GM19452 (cell line): ENCODE results near the gene NFKBIB.
A peak's percentile ranks its signal among the peaks of the same experiment; 100 is the strongest.
"Not testable (repeated sequence)": the region's sequence is repeated elsewhere in the genome, so short reads cannot be mapped to it uniquely, and the experiment has no call there.

Experiments used
- ATAC-seq: cut with Tn5 transposase; IDR thresholded peaks from one replicate; pipeline ENCODE4 v1.9.1; 2021; ENCODE audit not compliant: unreplicated experiment

Gene NFKBIB

DNA sequence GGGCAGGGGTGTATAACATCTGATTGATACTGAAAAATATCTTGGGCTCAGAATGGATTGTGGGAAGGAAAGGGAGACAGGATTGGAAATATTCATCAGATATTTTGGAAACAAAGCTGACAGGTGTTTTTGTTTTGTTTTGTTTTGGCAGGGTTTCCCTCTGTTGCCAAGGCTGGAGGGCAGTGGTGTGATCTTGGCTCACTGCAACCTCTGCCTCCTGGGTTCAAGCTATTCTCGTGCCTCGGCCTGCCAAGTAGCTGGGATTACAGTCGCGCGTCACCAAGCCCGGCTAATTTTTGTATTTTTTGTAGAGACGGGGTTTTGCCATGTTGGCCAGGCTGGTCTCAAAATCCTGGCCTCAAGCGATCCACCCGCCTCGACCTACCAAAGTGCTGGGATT, 26.4 kb upstream of the NFKBIB start:
- ATAC-seq = not testable (repeated sequence)

DNA sequence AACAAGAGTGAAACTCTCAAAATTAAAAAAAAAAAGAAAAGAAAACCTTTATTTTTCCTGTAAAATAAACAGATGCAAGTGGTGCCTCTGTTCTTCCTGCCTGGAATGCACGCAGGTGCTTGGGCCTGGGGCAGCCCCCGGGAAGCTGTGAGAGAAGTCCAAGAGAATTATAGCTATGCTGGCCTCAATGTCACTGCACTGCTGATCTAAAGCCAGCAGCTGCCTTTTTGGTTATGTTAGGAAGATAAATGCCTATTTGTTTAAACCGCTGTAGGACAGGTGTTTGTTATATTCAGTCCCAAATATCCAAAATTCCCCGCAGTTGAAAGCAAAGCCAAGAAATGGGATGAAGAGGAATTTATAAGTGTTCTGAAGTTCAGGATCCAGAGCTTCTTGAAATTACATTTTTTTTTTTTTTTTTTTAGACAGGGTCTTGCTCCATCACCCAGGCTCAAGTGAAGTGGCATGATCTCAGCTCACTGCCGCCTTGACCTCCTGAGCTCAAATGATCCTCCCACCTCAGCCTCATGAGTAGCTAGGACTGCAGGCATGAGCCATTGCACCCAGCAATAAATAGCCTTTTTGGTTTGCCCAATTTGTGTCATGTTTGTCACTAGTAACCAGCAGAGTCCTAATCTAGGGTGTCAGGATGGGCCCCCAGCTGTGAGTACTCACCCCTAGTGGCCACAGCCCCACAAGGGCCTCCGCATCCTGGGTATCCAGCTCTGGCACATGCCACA, 23.9 kb upstream of the NFKBIB start:
- ATAC-seq = no peak

DNA sequence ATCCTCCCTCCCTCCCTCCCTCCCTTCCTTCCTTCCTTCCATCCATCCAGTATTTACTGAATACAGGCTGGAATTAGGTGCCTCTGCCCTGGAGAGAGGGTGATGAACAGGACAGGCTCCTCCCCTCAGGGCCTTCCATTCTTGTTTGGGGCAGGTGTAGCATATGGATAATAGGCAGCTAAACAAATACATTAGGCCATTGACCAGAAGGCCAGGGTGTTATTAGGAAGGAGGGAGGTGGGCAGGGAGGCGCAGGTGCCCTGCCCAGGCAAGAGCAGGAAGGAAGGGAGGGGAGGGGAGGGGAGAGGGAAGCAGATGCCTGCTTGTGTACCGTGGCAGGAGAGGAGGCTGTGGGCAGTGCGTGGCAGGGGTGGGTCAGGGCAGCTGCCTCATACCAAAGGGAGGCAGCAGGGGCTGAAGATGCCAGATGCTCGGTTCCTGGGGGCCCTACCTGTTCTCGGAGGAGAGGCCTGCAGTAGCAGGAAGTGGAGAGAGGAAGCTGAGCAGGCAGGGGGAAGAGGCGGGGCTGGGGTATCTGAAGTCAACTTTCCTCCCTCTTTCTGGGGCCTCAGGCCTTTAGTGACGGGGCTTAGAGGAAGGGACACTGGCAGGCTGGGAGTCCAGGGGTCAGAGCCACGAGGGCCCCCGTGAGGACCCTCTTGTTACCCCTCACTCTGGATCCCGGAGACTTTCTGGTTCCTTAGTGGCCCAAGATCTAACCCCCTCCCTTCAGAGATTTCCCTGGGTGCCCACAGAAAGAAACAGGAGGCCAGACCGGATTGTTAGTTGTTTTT, 21.8 kb upstream of the NFKBIB start, which contains the start of gene RINL:
Gene RINL, minus strand, starts transcription at position 495 of the 794 bp plus-strand sequence. CDS start 1,533 bp downstream, outside the sequence.
- peak; percentile 60 for ATAC-seq

DNA sequence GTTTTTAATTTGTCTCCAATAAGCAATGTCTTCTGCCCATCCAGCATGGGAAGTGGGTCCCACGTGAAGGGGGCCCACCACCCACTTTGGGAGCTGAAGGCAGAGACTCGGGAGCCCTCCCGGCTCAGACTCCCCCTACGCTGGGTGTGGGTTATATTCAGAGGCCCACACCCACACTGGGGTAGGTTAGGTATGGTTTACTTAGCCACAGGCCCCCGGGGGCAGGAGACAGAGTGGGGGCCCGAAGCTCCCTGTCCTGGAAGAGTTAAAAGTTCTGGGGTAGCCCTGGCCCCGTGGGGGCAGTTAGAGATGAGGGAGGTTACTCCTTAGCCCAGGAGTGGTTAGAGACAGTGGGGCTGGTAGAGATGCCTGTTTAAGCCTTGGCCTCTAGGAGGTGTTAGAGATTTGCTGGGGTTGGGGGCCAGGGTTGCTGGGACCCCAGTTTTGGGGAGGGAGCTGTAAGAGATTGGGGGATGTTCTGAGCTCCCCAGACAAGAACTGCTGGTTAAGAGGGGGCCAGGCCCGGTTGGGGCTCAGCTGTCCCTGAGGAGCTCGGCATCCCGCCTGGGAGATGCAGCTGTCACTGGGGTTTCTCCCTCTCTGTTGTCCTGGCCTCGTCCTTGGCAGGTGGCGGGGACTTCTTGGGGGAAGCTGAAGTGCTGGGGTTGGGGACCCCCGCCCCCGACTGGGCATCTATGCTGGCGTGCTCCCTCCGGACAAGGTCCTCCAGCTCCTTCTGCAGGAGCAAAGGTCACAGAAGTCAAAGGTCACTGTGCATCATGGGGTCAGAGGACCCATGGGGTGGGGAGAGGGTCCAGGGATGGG, 21.0 kb upstream of the NFKBIB start:
- ATAC-seq = no peak

DNA sequence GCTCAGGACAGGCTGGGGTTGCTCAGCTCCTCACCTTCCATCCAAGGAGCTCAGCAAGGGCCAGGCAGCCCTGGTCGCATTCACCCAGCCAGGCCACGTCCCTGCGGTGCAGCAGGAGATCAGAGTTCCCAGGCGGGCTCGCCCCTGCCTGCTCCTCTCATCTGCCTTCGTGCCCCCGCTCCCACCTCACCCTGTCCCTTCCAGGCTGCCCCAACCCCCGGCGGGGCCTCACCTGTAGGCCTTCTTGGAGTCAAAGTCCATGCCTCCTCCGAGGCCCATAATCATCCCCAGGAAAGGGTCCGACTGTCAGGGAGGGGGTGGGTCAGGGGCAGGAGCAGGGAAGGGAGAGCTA, 20.4 kb upstream of the NFKBIB start:
- ATAC-seq = no peak

DNA sequence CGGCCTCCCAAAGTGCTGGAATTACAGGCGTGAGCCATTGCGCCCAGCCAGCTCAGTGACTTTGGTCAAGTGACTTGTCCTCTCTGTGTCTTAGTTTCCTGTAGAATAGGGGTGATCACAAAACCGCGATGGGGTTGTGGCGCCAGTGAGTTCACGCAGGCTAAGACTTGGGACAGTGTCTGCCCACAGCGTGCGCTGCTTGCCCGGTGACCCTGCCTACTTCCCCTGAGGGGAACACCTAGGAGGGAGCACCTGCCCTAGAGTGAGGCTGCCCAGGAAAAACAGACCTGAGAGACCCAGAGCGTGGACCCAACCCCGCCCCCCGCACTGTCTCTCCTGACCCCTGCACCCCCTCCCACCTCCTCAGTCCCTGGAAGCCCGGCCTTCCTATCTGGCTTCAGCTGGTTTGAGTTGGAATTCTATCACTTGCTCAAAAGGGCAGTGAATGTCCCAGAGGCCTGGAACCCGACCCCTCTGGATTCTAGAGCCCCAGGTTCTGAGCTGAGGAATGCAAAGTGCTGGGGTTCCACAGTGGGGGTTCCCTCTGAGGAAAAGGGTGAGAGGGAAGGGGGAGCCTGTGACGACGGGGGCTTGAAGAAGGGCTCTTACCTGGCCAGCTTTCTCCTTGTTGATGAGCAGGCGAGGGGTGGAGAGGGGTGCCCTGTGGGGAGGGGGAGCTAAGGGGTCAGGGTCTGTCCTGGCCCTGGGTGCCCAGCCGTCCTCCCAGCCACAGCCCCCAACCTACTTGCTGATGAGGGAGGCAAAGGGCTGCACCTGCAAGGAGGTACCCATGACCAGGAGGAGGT, 19.5 kb upstream of the NFKBIB start:
- ATAC-seq = no peak

DNA sequence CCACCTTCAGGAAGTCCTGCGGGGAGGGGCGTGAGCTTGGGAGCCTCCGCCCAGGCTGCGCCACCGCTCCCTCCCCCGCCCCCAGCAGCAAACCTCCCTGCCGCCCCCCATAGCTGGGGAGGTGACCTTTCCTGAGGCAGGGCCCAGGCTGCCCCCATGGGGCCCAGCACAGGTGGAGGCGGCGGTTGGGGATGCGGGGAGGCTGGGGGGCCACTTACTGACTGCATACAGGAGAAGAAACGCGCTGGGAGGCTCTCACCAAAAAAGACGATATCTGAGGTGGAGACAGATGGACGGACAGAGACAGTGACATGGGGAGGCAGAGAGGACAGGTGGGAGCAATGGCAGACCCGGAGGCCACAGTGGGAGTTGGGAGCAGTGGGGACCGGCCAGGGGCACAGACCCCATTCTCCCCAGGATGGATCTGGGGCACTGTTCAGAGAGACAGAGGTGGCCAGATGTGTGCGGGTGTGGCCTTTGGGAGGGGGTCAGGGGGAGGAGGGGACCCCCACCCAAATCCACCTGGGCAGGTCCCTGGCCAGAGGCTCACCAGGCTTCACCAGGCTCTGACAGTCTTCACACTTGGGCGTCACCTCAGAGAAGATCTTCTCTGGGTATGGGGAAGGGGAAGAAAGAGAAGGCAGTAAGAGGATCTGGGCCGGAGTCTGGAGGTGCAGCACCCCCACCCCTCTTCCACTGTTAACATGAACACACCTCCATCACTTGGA, 18.7 kb upstream of the NFKBIB start:
- no peak for ATAC-seq

DNA sequence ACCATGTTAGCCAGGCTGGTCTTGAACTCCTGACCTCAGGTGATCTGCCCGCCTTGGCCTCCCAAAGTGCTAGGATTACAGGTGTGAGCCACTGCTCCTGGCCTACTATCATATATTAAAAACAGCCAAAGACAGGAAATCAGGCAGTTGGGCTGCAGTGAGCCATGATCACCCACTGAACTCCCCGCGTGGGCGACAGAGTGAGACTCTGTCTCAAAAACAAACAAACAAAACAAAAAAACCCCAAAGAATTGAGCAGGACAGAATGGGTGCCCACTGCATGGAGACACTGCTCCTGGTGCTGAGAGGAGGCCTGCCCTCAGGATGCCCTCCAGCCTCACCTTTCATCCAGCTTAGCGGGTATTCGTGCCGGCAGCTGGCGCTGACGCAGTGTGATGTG, 16.5 kb upstream of the NFKBIB start:
- ATAC-seq = no peak

DNA sequence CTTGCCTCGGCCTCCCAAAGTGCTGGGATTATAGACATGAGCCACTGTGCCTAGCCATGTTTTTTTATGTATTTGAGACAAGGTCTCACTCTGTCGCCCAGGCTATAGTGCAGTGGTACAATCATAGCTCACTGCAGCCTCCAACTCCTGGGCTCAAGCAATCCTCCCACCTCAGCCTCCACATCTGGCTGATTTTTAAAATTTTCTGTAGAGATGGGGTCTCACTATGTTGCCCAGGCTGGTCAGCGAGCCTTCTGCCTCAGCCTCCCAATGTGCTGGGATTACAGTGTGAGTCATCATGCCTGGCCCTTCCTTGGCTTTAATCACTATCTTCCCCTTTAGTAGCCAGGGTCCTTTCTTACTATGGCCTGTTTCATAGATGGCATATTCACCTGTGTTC, 15.1 kb upstream of the NFKBIB start:
- ATAC-seq = not testable (repeated sequence)

DNA sequence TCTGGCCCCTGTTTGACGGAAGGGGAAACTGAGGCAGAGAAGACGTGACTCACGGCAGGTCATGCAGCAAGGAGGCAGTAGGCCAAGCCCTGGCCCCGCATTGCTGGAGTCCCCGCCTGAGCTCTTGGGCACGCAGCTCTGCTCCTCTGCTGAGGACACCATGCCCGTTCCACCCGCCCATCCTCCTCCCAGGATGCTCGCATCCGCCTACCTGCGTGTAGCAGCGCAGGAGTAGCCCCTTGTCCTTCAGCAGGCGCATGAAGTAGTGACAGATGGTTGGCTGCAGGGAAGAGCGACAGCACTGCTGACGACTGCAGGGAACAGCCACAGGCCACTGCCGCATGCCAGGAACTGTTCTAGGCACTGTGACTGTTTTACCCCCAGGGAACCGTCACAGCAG, 10.9 kb upstream of the NFKBIB start:
- no peak for ATAC-seq

DNA sequence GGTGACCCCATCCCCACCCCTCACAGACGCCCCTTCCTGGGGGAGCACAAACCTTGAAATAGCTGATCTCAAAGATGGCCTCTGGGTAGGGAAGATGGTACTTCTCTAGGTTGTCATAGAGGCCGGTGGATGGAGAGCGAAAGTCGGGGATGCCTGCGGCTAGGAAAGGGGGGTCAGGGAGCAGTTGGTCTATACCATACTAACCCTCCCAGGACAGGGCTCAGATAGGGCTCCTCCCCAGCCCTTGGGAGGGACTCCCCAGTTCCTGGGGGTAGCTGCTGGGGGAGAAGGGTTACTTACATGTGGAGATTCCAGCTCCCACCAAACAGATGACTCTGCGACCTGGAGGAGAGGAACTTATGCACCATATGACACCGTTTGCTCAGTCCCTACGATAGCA, 10.0 kb upstream of the NFKBIB start:
- no peak for ATAC-seq

DNA sequence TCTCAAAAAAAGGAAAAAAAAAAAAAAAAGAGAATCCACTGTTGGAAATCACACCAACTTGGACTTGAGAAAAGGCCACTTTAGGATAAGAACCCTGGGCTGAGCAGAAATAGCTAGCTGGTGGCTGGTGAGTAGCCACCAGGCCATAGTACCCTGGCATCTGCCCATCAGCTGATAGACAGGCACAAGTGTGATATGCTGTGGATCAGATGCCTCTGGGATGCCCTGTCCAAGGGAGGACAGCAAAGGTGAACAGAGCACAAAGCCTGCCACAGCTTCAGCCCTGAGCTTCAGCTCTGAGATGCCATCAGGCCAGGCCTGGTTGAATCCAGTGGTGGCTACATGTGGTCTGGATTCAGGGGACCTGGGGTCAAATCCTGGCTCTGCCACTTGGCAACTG, 9.1 kb upstream of the NFKBIB start:
- no peak for ATAC-seq

DNA sequence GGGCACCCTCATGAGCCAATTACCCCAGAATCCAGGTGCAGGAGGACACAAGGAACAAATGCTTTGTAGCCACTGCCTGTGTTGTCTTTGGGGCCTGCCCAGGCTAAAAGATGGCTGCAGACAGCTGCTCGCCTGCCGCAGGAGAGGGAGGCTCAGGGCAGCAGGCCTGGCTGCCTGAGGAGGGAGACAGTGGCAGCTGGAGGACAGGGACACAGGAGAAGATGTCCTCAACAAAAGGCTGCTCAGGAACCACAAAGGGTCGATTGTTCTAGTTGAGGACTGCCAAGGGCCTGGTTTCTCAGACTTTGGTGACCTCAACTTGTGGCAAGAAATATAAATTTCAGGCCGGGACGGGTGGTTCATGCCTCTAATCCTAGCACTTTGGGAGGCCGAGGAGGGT, 8.0 kb upstream of the NFKBIB start:
- ATAC-seq = no peak

DNA sequence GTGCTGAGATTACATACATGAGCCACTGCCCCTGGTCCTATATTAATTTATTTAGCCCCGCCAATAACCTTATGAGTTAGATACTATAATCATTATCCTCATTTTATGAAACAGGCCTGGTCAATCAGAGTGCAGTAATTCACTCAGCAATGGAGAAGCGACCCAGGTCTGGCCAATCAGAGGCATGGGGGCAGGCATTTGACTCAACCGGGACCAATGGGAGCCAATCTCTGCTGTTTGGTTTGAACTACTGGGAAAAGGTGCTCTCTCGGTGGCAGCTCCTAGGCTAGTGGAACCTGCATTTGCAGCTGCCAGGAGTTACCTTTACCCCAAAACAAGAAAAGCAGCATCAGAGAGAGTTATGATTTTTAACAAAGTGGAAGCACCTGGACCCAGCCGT, 6.9 kb upstream of the NFKBIB start:
- ATAC-seq = no peak

DNA sequence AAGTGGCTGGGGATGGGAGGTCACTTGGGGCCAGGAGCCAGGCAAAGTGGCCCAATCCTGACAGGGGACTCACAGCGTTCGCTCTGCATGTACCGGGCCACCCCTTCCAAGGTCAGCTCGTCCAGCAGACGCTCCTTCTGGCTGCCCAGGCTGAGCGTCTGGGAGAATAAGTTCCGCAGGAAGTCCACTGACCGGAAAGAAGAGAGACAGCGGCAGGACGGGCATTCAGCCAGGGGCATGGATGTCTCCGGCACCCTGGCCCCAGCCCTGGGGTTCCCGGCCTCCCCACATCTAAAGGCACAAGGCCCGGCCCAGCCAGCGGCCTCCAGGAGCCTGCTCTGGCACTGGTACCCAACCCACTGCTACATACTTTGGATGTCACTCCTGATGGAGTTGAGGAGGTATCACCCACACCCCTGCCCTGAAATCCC, 6.4 kb upstream of the NFKBIB start:
- ATAC-seq = no peak

DNA sequence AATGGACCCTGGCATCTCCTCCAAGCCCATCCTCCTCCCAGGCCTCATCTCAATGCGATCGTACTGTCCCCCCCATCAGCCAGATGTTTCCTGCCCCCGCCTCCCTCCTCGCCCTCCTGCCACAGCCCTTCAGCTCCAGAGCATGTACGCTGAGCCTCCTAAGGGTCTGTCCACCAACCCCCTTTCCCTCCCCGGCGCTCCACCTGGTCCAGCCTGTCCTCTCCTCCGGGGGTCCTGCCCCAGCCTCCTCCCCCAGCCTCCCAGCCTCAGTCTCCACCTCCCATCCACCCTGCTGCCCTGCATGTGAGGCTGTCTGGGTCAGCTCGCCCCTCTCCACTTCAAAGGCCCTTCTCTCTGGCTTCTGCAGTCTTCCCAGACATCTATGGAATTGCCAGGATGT, 4.8 kb upstream of the NFKBIB start:
- no peak for ATAC-seq

DNA sequence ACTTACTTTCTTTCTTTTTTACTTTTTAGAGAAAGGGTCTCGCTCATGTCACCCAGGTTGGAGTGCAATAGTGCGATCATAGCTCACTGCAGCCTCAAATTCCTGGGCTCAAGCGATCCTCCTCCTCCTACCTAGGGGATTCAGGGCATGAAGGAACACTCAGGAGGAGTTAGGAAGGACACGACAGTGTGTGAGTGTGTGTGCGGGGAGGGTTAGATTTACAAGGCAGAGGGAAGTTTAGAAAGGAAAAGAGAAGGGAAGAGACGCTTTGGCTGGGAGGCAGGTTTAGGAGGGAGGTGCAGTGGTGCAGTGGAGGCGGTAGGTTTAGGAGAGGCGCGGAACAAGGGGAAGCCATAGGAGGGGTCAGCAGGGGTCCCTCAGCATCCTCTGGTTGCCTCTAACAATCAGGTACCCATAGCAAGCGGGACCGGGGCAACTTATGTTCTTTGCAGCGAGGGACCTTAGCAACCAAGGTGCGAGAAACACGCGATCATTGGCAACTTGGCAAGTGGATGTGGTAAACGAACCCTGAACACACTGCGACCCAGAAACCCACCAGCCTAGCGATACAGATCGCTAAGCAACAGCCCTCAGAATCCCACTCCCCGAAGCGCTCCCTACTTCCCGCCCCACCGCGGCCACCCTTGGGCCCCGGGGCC, 852 bp upstream of the NFKBIB start:
- no peak for ATAC-seq

DNA sequence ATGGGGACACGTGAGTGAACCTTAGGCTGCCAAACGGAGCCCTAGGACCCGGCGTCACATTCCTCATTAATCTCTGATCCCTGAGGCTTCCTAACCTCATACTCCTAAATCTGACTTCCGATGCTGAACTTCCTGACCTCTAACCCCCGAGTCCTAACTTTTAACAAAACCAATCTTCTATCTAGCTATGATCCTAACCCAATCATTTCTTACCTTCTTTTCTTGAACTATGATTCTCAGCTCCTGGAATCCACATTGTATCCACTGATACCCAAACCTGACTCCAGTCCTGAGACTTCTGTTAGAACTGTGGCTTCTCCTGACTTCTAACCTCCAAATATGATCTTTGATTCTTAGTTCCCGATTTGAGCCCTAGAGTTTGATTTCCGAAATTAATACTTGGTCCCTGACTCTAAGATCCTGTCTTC, 447 bp downstream of the NFKBIB start:
- ATAC-seq = no peak

DNA sequence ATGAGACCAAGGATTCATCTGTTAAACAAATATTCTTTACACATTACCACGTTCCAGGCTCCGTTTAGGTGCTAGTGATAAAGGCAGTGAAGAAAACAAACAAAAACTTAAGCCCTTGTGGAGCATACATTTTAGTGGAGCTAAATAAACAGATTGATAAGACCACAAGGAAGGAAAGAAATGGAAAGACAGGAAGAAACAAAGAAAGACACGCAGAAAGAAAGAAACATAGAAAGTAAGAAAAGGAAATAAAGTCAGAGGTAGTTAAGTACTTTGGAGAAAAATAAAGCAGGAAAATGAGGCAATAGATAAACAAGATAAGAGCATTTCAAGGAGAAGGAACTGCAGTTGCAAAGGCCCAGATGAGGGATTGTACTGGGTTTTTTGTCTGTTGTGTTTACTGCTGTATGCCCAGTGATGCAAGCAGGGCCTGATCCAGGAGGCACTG, 998 bp downstream of the NFKBIB start:
- no peak for ATAC-seq
